Tongue (tissue), 2 donors: ENCODE measurements around the gene MGAT4B. TPM values are rescaled to one million over a fixed set of nuclear protein-coding genes. Genes with fewer than 3 reads are reported as not detected.

Experiments
- DNase-seq: peaks from one replicate; pipeline ENCODE4 v3.0.0-alpha.2; 2015
- total RNA-seq: library from RNA; depleted of rRNA; stranded (reverse); fragments of >200 nt; gene quantifications from one replicate; pipeline ENCODE4 v1.2.3, GENCODE V29; 2014

Gene MGAT4B
- total RNA-seq, 1 donor from 2014 or later = 48.4 TPM

GRCh38 chr5:179825655-179826182, 19.1 kb upstream of the MGAT4B start:
- DNase-seq = no peak

GRCh38 chr5:179824745-179825112, 18.1 kb upstream of the MGAT4B start:
- DNase-seq = no peak

- no peak for DNase-seq
Observed at GRCh38 chr5:179823937-179824744, 17.5 kb upstream of the MGAT4B start.

GRCh38 chr5:179822444-179822990, 15.9 kb upstream of the MGAT4B start:
- no peak for DNase-seq

DNA sequence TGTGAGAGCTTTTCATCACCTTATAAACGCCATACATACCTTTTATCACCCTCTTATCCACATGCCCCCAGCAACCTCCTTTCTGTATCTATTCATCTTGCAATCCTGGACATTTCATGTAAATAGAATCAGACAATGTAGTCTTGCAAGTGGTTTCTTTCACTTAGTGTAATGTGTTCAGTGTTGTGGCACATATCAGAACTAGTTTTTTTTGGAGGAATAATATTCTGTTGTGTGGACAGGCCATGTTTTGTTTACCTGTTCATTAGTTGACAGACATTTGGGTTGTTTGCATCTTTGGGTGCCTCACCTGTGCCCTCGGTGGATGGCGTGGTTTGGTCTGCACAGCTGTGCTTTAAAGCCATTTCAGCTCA, 15.4 kb upstream of the MGAT4B start:
- DNase-seq = no peak

DNA sequence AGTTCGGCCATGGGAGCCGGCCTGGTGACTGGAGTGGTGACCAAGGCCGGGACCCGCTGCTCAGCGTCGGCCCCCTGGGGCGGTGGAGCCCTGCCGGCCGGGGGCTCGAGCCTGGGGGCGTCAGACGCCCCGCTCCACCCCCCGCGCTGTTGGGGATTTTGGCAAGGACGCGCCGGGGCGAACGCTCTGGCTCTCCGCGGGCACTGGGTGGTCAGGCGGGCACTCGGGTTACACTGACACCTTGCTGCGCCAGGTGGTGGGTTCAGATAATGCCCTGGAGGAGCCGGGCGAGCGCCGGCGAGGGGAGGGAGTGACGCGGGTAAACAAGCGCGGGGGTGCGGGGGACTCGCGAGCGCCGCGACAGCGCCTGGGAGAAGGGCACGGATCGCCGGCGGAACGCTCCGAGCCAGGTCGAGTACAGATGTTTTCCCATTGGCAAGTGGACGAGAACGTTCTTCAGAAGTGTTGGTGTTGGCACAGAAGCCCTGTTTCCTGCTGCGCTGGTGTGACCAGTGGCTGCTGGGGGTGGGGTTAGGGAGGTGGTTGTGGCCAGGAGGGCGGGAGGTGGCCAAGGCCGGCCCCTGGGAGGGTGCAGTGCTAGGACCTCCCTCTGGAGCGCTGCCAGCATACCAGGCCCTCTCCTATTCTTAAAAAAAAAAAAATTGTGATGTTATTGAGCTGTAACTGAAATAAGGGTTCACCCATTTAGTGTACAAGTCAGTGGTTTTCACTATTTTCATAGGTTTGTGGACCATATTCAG, 14.8 kb upstream of the MGAT4B start:
- DNase-seq = peak; percentile 97

- peak; percentile 93 for DNase-seq
Observed at GRCh38 chr5:179820483-179821297, 14.0 kb upstream of the MGAT4B start, which contains the start of gene SQSTM1. Gene SQSTM1, plus strand, starts transcription at chr5:179820905. Its CDS starts 32 bp downstream, at chr5:179820937.

GRCh38 chr5:179820127-179820482, 13.4 kb upstream of the MGAT4B start:
- no peak for DNase-seq

GRCh38 chr5:179819296-179820126, 12.8 kb upstream of the MGAT4B start:
- DNase-seq = peak; percentile 61

DNA sequence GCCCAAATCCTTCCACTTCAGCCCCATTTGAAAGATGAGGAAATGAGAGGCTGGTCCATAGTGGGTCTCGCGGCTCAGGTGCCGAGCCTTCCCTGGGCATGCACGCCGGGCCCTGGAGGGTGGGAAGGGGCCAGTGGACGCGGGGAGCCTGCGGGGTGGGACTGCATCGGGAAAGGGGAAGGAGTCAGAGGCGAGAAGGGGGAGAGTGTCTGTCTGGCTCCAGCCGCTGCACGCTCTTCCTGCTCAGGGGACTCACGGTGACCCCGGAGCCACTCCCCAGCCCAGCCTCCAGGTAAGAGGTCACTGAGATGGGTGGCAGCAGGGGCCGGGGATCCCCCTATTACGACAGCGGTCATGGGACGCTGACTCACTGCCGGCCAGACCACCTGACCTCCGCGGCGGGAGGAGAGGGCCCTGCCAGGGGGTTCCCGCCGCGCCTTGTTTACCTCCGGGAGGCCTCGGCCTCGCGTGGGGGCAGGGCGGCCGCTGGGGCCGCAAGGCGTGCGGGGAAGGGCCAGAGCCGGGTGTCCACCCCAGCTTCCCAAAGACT, 12.2 kb upstream of the MGAT4B start:
- DNase-seq = peak; percentile 91

DNA sequence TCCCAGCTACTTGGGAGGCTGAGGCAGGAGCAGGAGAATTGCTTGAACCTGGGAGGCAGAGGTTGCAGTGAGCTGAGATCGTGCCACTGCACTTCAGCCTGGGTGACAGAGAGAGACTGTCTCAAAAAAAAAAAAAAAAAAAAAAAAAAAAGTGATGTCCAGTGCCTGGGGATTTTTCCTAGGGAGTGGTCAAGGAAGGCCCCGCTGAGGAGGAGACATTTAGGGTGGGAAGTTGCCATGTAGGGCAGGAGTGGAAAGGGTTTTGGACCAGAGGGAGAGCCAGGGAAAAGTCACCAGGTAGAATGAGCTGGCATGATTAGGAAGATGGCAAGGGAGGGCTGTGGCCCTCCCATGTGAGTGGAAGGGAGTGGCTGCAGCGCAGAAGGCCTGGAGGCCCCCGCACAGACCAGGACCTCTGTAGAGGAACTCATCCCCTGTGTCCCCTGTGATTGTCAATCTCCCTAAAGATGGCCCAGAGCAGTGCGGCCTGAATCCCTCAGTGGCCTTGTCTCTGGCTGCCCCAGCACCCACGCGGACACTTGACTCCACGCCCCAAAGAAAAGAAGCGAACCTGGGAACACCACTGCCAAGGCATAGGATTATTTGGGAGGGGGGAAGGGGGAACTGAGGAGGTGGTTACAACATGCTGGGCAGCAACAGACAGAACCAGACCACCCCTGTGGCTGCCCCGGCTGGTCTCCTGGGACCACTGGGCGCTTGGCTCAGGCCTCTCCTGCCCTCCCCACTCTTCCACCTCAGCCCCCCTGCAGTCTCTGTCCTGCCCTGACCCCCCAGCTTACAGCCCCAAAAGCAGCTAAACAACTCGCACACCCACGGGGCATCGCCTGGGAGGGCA, 11.5 kb upstream of the MGAT4B start:
- no peak for DNase-seq

DNA sequence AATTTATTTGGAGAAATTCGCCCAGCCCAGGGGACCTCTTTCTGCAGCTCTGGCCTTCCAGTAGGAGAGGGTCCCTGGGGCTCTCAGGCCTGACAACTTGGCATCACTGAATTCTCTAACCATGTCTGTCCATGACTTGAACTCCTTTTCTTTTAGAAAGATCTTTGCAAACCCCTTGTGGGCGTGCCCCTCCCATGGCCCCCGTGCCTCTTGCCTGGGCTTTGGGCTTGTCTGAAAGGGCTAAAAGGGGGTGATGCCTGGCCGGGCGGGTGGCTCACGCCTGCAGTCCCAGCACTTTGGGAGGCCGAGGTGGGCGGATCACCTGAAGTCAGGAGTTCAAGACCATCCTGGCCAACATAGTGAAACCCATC, 10.8 kb upstream of the MGAT4B start:
- no peak for DNase-seq

GRCh38 chr5:179816796-179817469, 10.3 kb upstream of the MGAT4B start:
- DNase-seq = no peak

- DNase-seq = no peak
Observed at GRCh38 chr5:179816401-179816795, 9.7 kb upstream of the MGAT4B start.

GRCh38 chr5:179815491-179816249, 9.0 kb upstream of the MGAT4B start:
- DNase-seq = no peak

DNA sequence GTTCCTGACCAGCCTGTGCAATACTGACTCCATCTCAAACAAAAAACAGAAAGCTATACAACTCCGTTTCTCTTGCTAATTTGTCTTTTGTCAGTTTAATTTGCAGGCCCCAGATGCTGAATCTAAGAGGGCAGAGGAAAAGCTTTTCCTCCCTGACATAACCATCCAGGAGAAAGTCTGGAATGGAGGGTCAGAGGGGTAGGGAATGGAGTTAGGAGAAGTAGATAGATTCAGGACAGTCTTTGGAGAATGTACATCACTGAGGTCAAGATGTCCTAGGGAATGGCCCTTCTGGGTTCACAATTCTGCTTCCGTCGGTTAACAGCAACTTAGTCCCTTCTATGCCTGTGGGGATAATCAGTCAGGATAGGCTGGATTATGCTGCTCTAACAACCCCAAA, 7.4 kb upstream of the MGAT4B start:
- DNase-seq = no peak

GRCh38 chr5:179812997-179813607, 6.4 kb upstream of the MGAT4B start:
- no peak for DNase-seq

DNA sequence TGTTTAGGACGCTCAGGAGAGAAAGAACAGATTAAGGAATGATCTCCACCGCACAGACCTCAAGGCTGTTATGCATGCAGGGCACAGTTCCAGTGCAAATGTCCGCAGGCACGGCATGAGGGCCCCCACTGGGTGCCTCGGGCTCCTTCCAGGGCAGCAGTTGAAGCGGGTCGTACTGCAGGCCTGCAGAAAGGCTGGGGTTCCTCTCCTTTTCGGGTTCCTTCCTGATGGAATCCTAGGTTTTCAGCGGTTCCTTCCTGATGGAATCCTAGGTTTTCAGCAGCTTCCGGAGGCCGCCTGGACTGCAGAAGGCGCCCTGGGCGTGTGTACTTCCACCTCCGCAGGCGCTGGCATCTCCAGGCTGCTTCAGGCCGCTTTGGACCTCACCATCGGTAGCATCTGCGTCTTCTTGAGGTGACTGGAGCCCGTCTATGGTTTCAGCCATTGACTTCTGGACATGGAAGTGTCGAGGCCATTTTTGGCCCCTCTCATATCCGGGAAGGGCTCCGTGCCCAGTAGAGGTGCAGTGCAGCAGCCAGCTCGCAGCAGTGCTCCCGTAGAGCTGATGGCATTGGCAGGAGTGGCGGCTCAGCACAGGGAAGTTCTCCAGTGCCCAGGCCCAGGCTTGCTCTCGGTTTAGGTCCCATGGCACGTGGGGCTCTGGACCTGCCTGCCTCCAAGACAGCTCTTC, 5.6 kb upstream of the MGAT4B start:
- DNase-seq = no peak
